ENCODE data around the gene ADNP2. TPM values are rescaled to one million over a fixed set of nuclear protein-coding genes. Genes with fewer than 3 reads are reported as not detected.

The ADNP2 gene
- total RNA-seq, 1 donor from 2014 or later: 28.4 TPM

GRCh38 chr18:80177128-80177527 is 68.1 kb downstream of the ADNP2 start:
- Mint-ChIP-seq H3K27me3 (no peaks in the 10 kb centered on the region), H3K9me3 (no peaks in the 10 kb centered on the region), H3K4me3 (no peak overlapping the region), H3K4me1 (ENCODE audit: unreplicated experiment) (peaks cover 33% of the 10 kb centered on the region), H3K27ac (no peak overlapping the region), H3K36me3 (no peaks in the 10 kb centered on the region)
- DNase-seq (ENCODE audit: extremely low spot score, unreplicated experiment): no peak
- no peak for TF ChIP-seq CTCF (conservative IDR thresholded peaks at IDR 0.05)

- DNase-seq (ENCODE audit: extremely low spot score, unreplicated experiment): no peak
- TF ChIP-seq CTCF (conservative IDR thresholded peaks at IDR 0.05): no peak
- Mint-ChIP-seq H3K9me3 (no peaks in the 10 kb centered on the region), H3K4me1 (ENCODE audit: unreplicated experiment) (peaks cover 52% of the 10 kb centered on the region), H3K27ac (no peak overlapping the region), H3K4me3 (no peak overlapping the region), H3K27me3 (no peaks in the 10 kb centered on the region), H3K36me3 (no peaks in the 10 kb centered on the region)
These were observed 70.1 kb downstream of the ADNP2 start for GRCh38 chr18:80178935-80179818.

GRCh38 chr18:80179857-80180558 is 70.9 kb downstream of the ADNP2 start:
- no peak for TF ChIP-seq CTCF (conservative IDR thresholded peaks at IDR 0.05)
- Mint-ChIP-seq H3K4me1 (ENCODE audit: unreplicated experiment) (peaks cover 54% of the 10 kb centered on the region), H3K36me3 (no peaks in the 10 kb centered on the region), H3K27ac (no peak overlapping the region), H3K4me3 (no peak overlapping the region), H3K9me3 (no peaks in the 10 kb centered on the region), H3K27me3 (no peaks in the 10 kb centered on the region)
- no peak for DNase-seq (ENCODE audit: extremely low spot score, unreplicated experiment)

GRCh38 chr18:80180778-80181564 is 71.9 kb downstream of the ADNP2 start:
- no peak for DNase-seq (ENCODE audit: extremely low spot score, unreplicated experiment)

More at GRCh38 chr18:80180778-80181564, 71.9 kb downstream of the ADNP2 start:
- no peak for TF ChIP-seq CTCF (conservative IDR thresholded peaks at IDR 0.05)
- Mint-ChIP-seq H3K4me1 (ENCODE audit: unreplicated experiment) (peaks cover 46% of the 10 kb centered on the region), H3K4me3 (no peak overlapping the region), H3K36me3 (no peaks in the 10 kb centered on the region), H3K9me3 (no peaks in the 10 kb centered on the region), H3K27ac (no peak overlapping the region), H3K27me3 (no peaks in the 10 kb centered on the region)

Data from type B pancreatic cell (in vitro differentiated cells).